ENCODE data around the gene WNT8A. TPM values are rescaled to one million over a fixed set of nuclear protein-coding genes. Genes with fewer than 3 reads are reported as not detected.

WNT8A gene
- total RNA-seq, 1 experiment from 2014 or later = not detected

- CTCF ChIA-PET = interaction anchor here (1.8 kb wide), 1 partner anchor 28 kb away, joined by 10 read pairs; no protein-coding TSS in a partner anchor
- Histone ChIP-seq H3K27ac (ENCODE audit: low read depth, low read length) (no peak overlapping the region), H3K79me2 (ENCODE audit: insufficient read depth, low read length) (peaks cover 4% of the 10 kb centered on the region), H3K9me2 (ENCODE audit: insufficient read depth) (no peaks in the 10 kb centered on the region), H3K4me2 (ENCODE audit: low read length) (no peak overlapping the region), H3K9me3 (ENCODE audit: control insufficient read depth in 1 of 2, insufficient read depth in 1 of 2, low read depth in 1 of 2, low read length in 2 of 2) (no peaks in the 10 kb centered on the region), H3K4me3 (replicated peaks in 1 of 2; ENCODE audit: low read depth in 1 of 2, low read length in 2 of 2) (no peak overlapping the region), H3K9ac (ENCODE audit: low read length) (no peak overlapping the region), H2AFZ (ENCODE audit: low read depth, low read length, poor library complexity, severe bottlenecking) (no peak overlapping the region), H3K27me3 (ENCODE audit: insufficient read depth, low read length) (no peaks in the 10 kb centered on the region), H3K36me3 (ENCODE audit: control insufficient read depth in 1 of 2, insufficient read depth in 2 of 2, low read length in 2 of 2) (no peaks in the 10 kb centered on the region), H4K20me1 (ENCODE audit: insufficient read depth) (no peaks in the 10 kb centered on the region; the same call in 1 of the 2 replicates), H3K4me1 (ENCODE audit: control insufficient read depth in 1 of 2, insufficient read depth in 2 of 2, low read length in 2 of 2) (peaks cover 11 to 22% of the 10 kb centered on the region in 2 experiments)
- RAD21 ChIA-PET (ENCODE audit: low non-redundant PET in 1 of 2, low total read pairs in 2 of 2, uncharacterized antibody in 2 of 2, unreplicated experiment in 2 of 2) = no interaction called here
- DNase-seq (ENCODE audit: low read depth, low spot score) = no peak
- no peak for ATAC-seq
- TF ChIP-seq TCF7L2 (IDR thresholded peaks at IDR 0.05; ENCODE audit: borderline replicate concordance, extremely low read depth, insufficient read depth, insufficient read length) (no peak), RAD21 (IDR thresholded peaks at IDR 0.05; ENCODE audit: low read depth) (no peak), JUND (IDR thresholded peaks at IDR 0.05) (no peak), ZBTB33 (IDR thresholded peaks at IDR 0.05; ENCODE audit: extremely low read depth, insufficient replicate concordance, low read length) (no peak), CBX3 (IDR thresholded peaks at IDR 0.05; ENCODE audit: low read depth) (no peak), CEBPB (IDR thresholded peaks at IDR 0.05; ENCODE audit: low read depth) (no peak), ZNF274 (IDR thresholded peaks at IDR 0.05; ENCODE audit: low read depth, low read length) (no peak), POLR2AphosphoS5 (IDR thresholded peaks at IDR 0.05; ENCODE audit: low read depth, low read length) (no peak)
- intact Hi-C loops (cut with micrococcal nuclease) = loop anchor here (2.0 kb wide), 1 partner anchor 282 kb away; the partner anchor contains the start of gene HNRNPA0
- POLR2A ChIA-PET = no interaction called here
- BruUV-seq (replicated peaks) = no TSS peak
These were observed 46.6 kb upstream of the WNT8A start for GRCh38 chr5:138037271-138037670.
